Measurements from ENCODE around the gene GTF3C2.
A peak's percentile ranks its signal among the peaks of the same experiment; 100 is the strongest.

Gene GTF3C2

GRCh38 chr2:27356382-27357181, at the start of gene GTF3C2:
Gene GTF3C2 (minus strand): TSS chr2:27356764. CDS start chr2:27343554, 13,210 bp downstream.
- Histone ChIP-seq H3K4me1 (ENCODE audit: control insufficient read depth, insufficient read depth, low read length) (no peaks in the 10 kb centered on the region), H3K4me3 (ENCODE audit: low read length) (peak within 1 kb of the TSS; percentile 63), H3K27me3 (ENCODE audit: control insufficient read depth, insufficient read depth, low read length) (no peaks in the 10 kb centered on the region), H3K27ac (ENCODE audit: low read length) (no peak within 1 kb of the TSS), H3K36me3 (ENCODE audit: control insufficient read depth, insufficient read depth, low read length) (no peaks in the 10 kb centered on the region), H3K9me3 (ENCODE audit: control insufficient read depth, insufficient read depth, low read length) (no peaks in the 10 kb centered on the region)
- WGBS (ENCODE audit: insufficient coverage, insufficient read length): no CpG with 5 or more reads among the region's 67 CpGs
- DNase-seq (ENCODE audit: low read depth, low spot score): peak; percentile 96

- H3K4me3 ChIP-seq (ENCODE audit: low read length): no peak overlapping the region
- no peak for DNase-seq (ENCODE audit: low read depth, low spot score)
- H3K36me3 ChIP-seq (ENCODE audit: control insufficient read depth, insufficient read depth, low read length): no peaks in the 10 kb centered on the region
- no peaks in the 10 kb centered on the region for H3K4me1 ChIP-seq (ENCODE audit: control insufficient read depth, insufficient read depth, low read length)
- no peaks in the 10 kb centered on the region for H3K9me3 ChIP-seq (ENCODE audit: control insufficient read depth, insufficient read depth, low read length)
- H3K27me3 ChIP-seq (ENCODE audit: control insufficient read depth, insufficient read depth, low read length): no peaks in the 10 kb centered on the region
- WGBS (ENCODE audit: insufficient coverage, insufficient read length): no CpG with 5 or more reads among the region's 2 CpGs
- no peak overlapping the region for H3K27ac ChIP-seq (ENCODE audit: low read length)
Observed at GRCh38 chr2:27400348-27401135, 44.0 kb upstream of the GTF3C2 start.

DNA sequence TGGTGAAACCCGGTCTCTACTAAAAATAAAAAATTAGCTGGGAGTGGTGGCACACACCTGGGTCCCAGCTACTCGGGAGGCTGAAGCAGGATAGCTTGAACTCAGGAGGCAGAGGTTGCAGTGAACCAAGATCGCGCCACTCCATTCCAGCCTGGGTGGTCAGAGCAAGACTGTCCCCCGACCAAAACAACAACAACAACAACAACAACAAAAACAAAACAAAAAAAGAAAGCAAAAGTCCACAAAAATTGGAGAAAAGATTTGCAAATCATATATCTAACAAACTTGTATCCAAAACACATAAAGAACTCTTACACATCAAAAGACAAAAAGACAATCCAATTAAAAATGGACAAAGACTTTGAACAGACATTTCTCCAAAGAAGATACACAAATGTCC, 42.4 kb upstream of the GTF3C2 start:
- Histone ChIP-seq H3K36me3 (ENCODE audit: control insufficient read depth, insufficient read depth, low read length) (no peaks in the 10 kb centered on the region), H3K9me3 (ENCODE audit: control insufficient read depth, insufficient read depth, low read length) (no peaks in the 10 kb centered on the region), H3K27ac (ENCODE audit: low read length) (no peak overlapping the region), H3K27me3 (ENCODE audit: control insufficient read depth, insufficient read depth, low read length) (no peaks in the 10 kb centered on the region), H3K4me1 (ENCODE audit: control insufficient read depth, insufficient read depth, low read length) (no peaks in the 10 kb centered on the region), H3K4me3 (ENCODE audit: low read length) (no peak overlapping the region)
- no CpG with 5 or more reads among the region's 5 CpGs for WGBS (ENCODE audit: insufficient coverage, insufficient read length)
- no peak for DNase-seq (ENCODE audit: low read depth, low spot score)

DNA sequence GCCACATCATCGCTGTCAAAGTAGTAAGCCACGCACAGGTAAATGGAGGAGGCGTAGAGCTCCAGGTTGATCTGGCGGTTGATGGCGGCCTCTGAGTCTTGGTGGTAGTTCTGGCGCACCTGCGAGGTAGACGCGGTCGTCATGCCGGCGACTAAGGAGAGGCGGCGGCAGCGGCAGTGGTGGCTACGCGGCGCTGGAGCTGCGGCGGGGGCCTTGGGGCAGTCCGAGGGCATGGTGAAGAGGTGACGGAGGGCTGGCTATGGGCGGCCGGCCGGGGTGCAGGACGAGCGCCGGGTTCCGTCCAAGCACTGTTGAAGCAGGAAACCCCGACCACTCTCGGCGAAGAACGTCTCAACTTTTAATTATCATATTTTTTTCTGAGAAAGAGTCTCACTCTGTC, 36.7 kb upstream of the GTF3C2 start:
- WGBS (ENCODE audit: insufficient coverage, insufficient read length): no CpG with 5 or more reads among the region's 33 CpGs
- no peak for DNase-seq (ENCODE audit: low read depth, low spot score)
- Histone ChIP-seq H3K9me3 (ENCODE audit: control insufficient read depth, insufficient read depth, low read length) (no peaks in the 10 kb centered on the region), H3K36me3 (ENCODE audit: control insufficient read depth, insufficient read depth, low read length) (0 out of 2 replicates have a peak, but pooled peaks cover 3% of the 10 kb centered on the region), H3K27ac (ENCODE audit: low read length) (no peak overlapping the region), H3K4me1 (ENCODE audit: control insufficient read depth, insufficient read depth, low read length) (no peaks in the 10 kb centered on the region), H3K27me3 (ENCODE audit: control insufficient read depth, insufficient read depth, low read length) (no peaks in the 10 kb centered on the region), H3K4me3 (ENCODE audit: low read length) (no peak overlapping the region)

- no CpG with 5 or more reads among the region's 9 CpGs for WGBS (ENCODE audit: insufficient coverage, insufficient read length)
Observed at GRCh38 chr2:27390822-27391679, 34.5 kb upstream of the GTF3C2 start.

GRCh38 chr2:27381577-27382181, 25.1 kb upstream of the GTF3C2 start:
- DNase-seq (ENCODE audit: low read depth, low spot score): no peak
- no peak overlapping the region for H3K4me3 ChIP-seq (ENCODE audit: low read length)
- H3K9me3 ChIP-seq (ENCODE audit: control insufficient read depth, insufficient read depth, low read length): no peaks in the 10 kb centered on the region
- WGBS (ENCODE audit: insufficient coverage, insufficient read length): no CpG with 5 or more reads among the region's 10 CpGs
- no peak overlapping the region for H3K27ac ChIP-seq (ENCODE audit: low read length)
- no peaks in the 10 kb centered on the region for H3K27me3 ChIP-seq (ENCODE audit: control insufficient read depth, insufficient read depth, low read length)
- no peaks in the 10 kb centered on the region for H3K4me1 ChIP-seq (ENCODE audit: control insufficient read depth, insufficient read depth, low read length)
- H3K36me3 ChIP-seq (ENCODE audit: control insufficient read depth, insufficient read depth, low read length): peaks cover 33% of the 10 kb centered on the region

More at GRCh38 chr2:27390822-27391679, 34.5 kb upstream of the GTF3C2 start:
- DNase-seq (ENCODE audit: low read depth, low spot score): no peak
- Histone ChIP-seq H3K4me3 (ENCODE audit: low read length) (no peak overlapping the region), H3K9me3 (ENCODE audit: control insufficient read depth, insufficient read depth, low read length) (no peaks in the 10 kb centered on the region), H3K27ac (ENCODE audit: low read length) (no peak overlapping the region), H3K36me3 (ENCODE audit: control insufficient read depth, insufficient read depth, low read length) (peaks cover 3% of the 10 kb centered on the region; the same call in 1 of the 2 replicates), H3K27me3 (ENCODE audit: control insufficient read depth, insufficient read depth, low read length) (no peaks in the 10 kb centered on the region), H3K4me1 (ENCODE audit: control insufficient read depth, insufficient read depth, low read length) (no peaks in the 10 kb centered on the region)

- no CpG with 5 or more reads among the region's 67 CpGs for WGBS (ENCODE audit: insufficient coverage, insufficient read length)
- no peaks in the 10 kb centered on the region for H3K9me3 ChIP-seq (ENCODE audit: control insufficient read depth, insufficient read depth, low read length)
- peak within 1 kb of the TSS; percentile 83; the same call in 1 of the 2 replicates for H3K4me3 ChIP-seq (ENCODE audit: low read length)
- H3K36me3 ChIP-seq (ENCODE audit: control insufficient read depth, insufficient read depth, low read length): peaks cover 41% of the 10 kb centered on the region
- no peak within 1 kb of the TSS for H3K27ac ChIP-seq (ENCODE audit: low read length)
- DNase-seq (ENCODE audit: low read depth, low spot score): peak; percentile 84
- H3K27me3 ChIP-seq (ENCODE audit: control insufficient read depth, insufficient read depth, low read length): no peaks in the 10 kb centered on the region
- no peaks in the 10 kb centered on the region for H3K4me1 ChIP-seq (ENCODE audit: control insufficient read depth, insufficient read depth, low read length)
Observed at GRCh38 chr2:27380626-27381545, 24.3 kb upstream of the GTF3C2 start, which contains the start of gene ZNF513. Gene ZNF513 (minus strand): TSS chr2:27380734. CDS start chr2:27380526, 208 bp downstream.

- WGBS (ENCODE audit: insufficient coverage, insufficient read length): no CpG with 5 or more reads among the region's 35 CpGs
- Histone ChIP-seq H3K4me3 (ENCODE audit: low read length) (peak overlapping the region; percentile 83; the same call in 1 of the 2 replicates), H3K27ac (ENCODE audit: low read length) (no peak overlapping the region), H3K4me1 (ENCODE audit: control insufficient read depth, insufficient read depth, low read length) (no peaks in the 10 kb centered on the region), H3K9me3 (ENCODE audit: control insufficient read depth, insufficient read depth, low read length) (no peaks in the 10 kb centered on the region), H3K36me3 (ENCODE audit: control insufficient read depth, insufficient read depth, low read length) (peaks cover 47% of the 10 kb centered on the region), H3K27me3 (ENCODE audit: control insufficient read depth, insufficient read depth, low read length) (no peaks in the 10 kb centered on the region)
- DNase-seq (ENCODE audit: low read depth, low spot score): no peak
Observed at GRCh38 chr2:27379836-27380625, 23.5 kb upstream of the GTF3C2 start.
